Panc1 (cell line): ENCODE results near the gene MED12L. TPM values are rescaled to one million over a fixed set of nuclear protein-coding genes. Genes with fewer than 3 reads are reported as not detected.

Experiments
- ATAC-seq: fragments of 200-7000 bp; cut with Tn5 transposase; 2 replicates; pipeline ENCODE4 v1.9.1; 2020; ENCODE audit warnings: mild to moderate bottlenecking, moderate library complexity
- BruUV-seq: library from RNA; stranded (reverse); fragments of 400-500 nt; replicated peaks from 2 replicates; lab custom pipeline; 2021; lab: Mats Ljungman, UMichigan
- CTCF ChIA-PET: fragments of 300-600 bp; sonication (Branson Sonifier 250); formaldehyde crosslinking; loops from one replicate; lab custom pipeline; 2022; ENCODE audit warnings: antibody characterized with exemption; lab: Charles Lee
- POLR2A ChIA-PET: fragments of 300-600 bp; sonication (Branson Sonifier 250); formaldehyde crosslinking; loops from one replicate; lab custom pipeline; 2022; ENCODE audit warnings: antibody characterized with exemption; lab: Charles Lee
- DNase-seq: peaks from one replicate; pipeline ENCODE4 v3.0.0-alpha.2; 2010; ENCODE audit warnings: low read depth, low spot score
- H3K27ac ChIP-seq: 2 replicates; pipeline ENCODE4 v1.5.1; 2011; ENCODE audit warnings: mild to moderate bottlenecking, low read length, inconsistent platforms
- H3K27me3 ChIP-seq: fragments of 200-500 bp; sonication (Bioruptor generic); 2 replicates; pipeline ENCODE4 v1.6.0; 2014; ENCODE audit warnings: low read length, inconsistent platforms; ENCODE audit not compliant: control insufficient read depth, insufficient read depth
- H3K36me3 ChIP-seq: fragments of 200-500 bp; sonication (Bioruptor generic); 2 replicates; pipeline ENCODE4 v1.5.1; 2014; ENCODE audit warnings: inconsistent platforms, mild to moderate bottlenecking, low read length, moderate library complexity; ENCODE audit not compliant: control insufficient read depth, insufficient read depth
- H3K4me1 ChIP-seq: 2 replicates; pipeline ENCODE4 v1.5.1; 2011; ENCODE audit warnings: inconsistent platforms, mild to moderate bottlenecking, low read length, moderate library complexity; ENCODE audit not compliant: control insufficient read depth, insufficient read depth
- H3K4me3 ChIP-seq, 2 experiments: 2 replicates each; pipeline ENCODE4 v1.5.1; 2011 to 2012; ENCODE audit warnings: low read depth in 2 of 2, low read length in 2 of 2, mild to moderate bottlenecking in 2 of 2, inconsistent platforms in 1 of 2, moderate library complexity in 1 of 2
- H3K9me3 ChIP-seq: fragments of 200-500 bp; sonication (Bioruptor generic); 2 replicates; pipeline ENCODE4 v1.5.1; 2014; ENCODE audit warnings: low read depth, mild to moderate bottlenecking, inconsistent platforms, low read length, moderate library complexity; ENCODE audit not compliant: control insufficient read depth, insufficient read depth
- CTCF ChIP-seq: fragments of 450-650 bp; IDR thresholded peaks from 2 replicates; pipeline ENCODE4 v1.5.1; 2017; ENCODE audit warnings: mild to moderate bottlenecking
- POLR2AphosphoS5 ChIP-seq: IDR thresholded peaks from 2 replicates; pipeline ENCODE4 v1.6.1; 2012; ENCODE audit warnings: mild to moderate bottlenecking, low read depth, low read length, moderate library complexity
- REST ChIP-seq, 2 experiments: IDR thresholded peaks; 2 replicates each; pipeline ENCODE4 v1.6.1; 2011 to 2012; ENCODE audit warnings: low read depth in 2 of 2, control low read depth in 1 of 2, low read length in 1 of 2, mild to moderate bottlenecking in 1 of 2, moderate library complexity in 1 of 2; ENCODE audit not compliant: insufficient read depth in 1 of 2
- SIN3A ChIP-seq: IDR thresholded peaks from 2 replicates; pipeline ENCODE4 v1.6.1; 2012; ENCODE audit warnings: low read depth, mild to moderate bottlenecking, low read length, moderate library complexity, borderline replicate concordance; ENCODE audit not compliant: insufficient read depth
- TCF7L2 ChIP-seq: IDR thresholded peaks from 2 replicates; pipeline ENCODE4 v1.6.1; 2011; ENCODE audit warnings: mild to moderate bottlenecking, low read depth, low read length, inconsistent platforms
- in situ Hi-C: cut with HindIII; loops from 2 replicates; pipeline ENCODE4 v1.10.0; 2016; ENCODE audit warnings: low sequenced_read_pairs, low pct_unique_long_range_greater_than_20kb
- intact Hi-C: fragments of 100-400 bp; cut with micrococcal nuclease; formaldehyde crosslinking; loops from one replicate; pipeline ENCODE4 v1.10.0; 2022; ENCODE audit not compliant: unreplicated experiment
- total RNA-seq: library from RNA; stranded (reverse); gene quantifications from one replicate; pipeline ENCODE4 v1.2.1, GENCODE V29; 2021; ENCODE audit not compliant: unreplicated experiment

The MED12L gene
- total RNA-seq, 1 experiment from 2014 or later, result 2.8 TPM

GRCh38 chr3:151226825-151227224 lies 141.4 kb downstream of the MED12L start:
- Histone ChIP-seq H3K9me3 (no peaks in the 10 kb centered on the region), H3K36me3 (no peaks in the 10 kb centered on the region), H3K27me3 (no peaks in the 10 kb centered on the region), H3K27ac (no peak overlapping the region), H3K4me3 (no peak overlapping the region), H3K4me1 (no peaks in the 10 kb centered on the region)
- DNase-seq, result no peak
- in situ Hi-C loops, result no loop called here
- TF ChIP-seq REST (IDR thresholded peaks at IDR 0.05; ENCODE audit: insufficient read depth in 1 of 2, low read depth in 2 of 2, low read length in 1 of 2) (no peak), POLR2AphosphoS5 (no peak), SIN3A (no peak), CTCF (no peak), TCF7L2 (no peak)
- intact Hi-C loops, result loop anchor here (1.0 kb wide), 1 partner anchor 56 kb away; no protein-coding TSS in a partner anchor
- ChIA-PET CTCF (no interaction called here), POLR2A (no interaction called here)
- no peak for ATAC-seq
- no TSS peak for BruUV-seq

- peak; percentile 49 for ATAC-seq
- Histone ChIP-seq H3K9me3 (no peaks in the 10 kb centered on the region), H3K36me3 (no peaks in the 10 kb centered on the region), H3K4me3 (no peak overlapping the region), H3K27ac (no peak overlapping the region), H3K27me3 (no peaks in the 10 kb centered on the region), H3K4me1 (no peaks in the 10 kb centered on the region)
- TF ChIP-seq SIN3A, result no peak
- TF ChIP-seq CTCF, result no peak
- TF ChIP-seq REST (IDR thresholded peaks at IDR 0.05; ENCODE audit: insufficient read depth in 1 of 2, low read depth in 2 of 2, low read length in 1 of 2), result no peak
- TF ChIP-seq POLR2AphosphoS5, result no peak
- no peak for TF ChIP-seq TCF7L2
- in situ Hi-C loops (no loop called here), intact Hi-C loops (loop anchor here (1.0 kb wide), 1 partner anchor 56 kb away; no protein-coding TSS in a partner anchor)
- ChIA-PET CTCF (no interaction called here), POLR2A (no interaction called here)
- BruUV-seq, result no TSS peak
- no peak for DNase-seq
Observed at GRCh38 chr3:151227266-151227806, 141.9 kb downstream of the MED12L start.
